ENCODE data around the gene NHERF1.

DNA sequence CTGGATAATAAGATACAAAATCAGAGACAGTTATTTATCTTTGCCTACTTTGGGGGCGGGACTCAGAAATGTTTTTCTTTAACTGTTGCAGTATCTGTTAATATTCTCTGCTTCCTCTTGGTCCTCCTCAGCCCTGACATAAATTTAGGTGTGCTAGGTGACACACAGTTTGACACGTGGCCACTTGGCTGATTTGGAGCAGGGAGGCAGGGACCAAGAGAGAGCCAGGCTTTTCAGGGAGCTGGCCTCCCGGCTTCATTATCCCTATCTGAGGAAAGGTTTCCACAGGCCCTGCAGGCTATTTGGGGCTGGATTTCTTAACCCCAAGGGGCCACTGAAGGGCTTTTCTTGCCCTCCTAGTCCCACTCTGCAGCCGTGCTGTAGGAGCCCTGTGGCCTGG lies 47.8 kb downstream of the NHERF1 start:
- TF ChIP-seq CTCF (IDR thresholded peaks at IDR 0.05 in 2 of 3, conservative IDR thresholded peaks at IDR 0.05 in 1 of 3; ENCODE audit: insufficient read depth in 2 of 3, low read depth in 1 of 3, low read length in 3 of 3): no peak
- no peak for TF ChIP-seq EP300 (IDR thresholded peaks at IDR 0.05; ENCODE audit: low read length)
- TF ChIP-seq BHLHE40 (IDR thresholded peaks at IDR 0.05; ENCODE audit: low read length): no peak
- TF ChIP-seq, protein P1, sequence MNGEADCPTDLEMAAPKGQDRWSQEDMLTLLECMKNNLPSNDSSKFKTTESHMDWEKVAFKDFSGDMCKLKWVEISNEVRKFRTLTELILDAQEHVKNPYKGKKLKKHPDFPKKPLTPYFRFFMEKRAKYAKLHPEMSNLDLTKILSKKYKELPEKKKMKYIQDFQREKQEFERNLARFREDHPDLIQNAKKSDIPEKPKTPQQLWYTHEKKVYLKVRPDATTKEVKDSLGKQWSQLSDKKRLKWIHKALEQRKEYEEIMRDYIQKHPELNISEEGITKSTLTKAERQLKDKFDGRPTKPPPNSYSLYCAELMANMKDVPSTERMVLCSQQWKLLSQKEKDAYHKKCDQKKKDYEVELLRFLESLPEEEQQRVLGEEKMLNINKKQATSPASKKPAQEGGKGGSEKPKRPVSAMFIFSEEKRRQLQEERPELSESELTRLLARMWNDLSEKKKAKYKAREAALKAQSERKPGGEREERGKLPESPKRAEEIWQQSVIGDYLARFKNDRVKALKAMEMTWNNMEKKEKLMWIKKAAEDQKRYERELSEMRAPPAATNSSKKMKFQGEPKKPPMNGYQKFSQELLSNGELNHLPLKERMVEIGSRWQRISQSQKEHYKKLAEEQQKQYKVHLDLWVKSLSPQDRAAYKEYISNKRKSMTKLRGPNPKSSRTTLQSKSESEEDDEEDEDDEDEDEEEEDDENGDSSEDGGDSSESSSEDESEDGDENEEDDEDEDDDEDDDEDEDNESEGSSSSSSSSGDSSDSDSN (IDR thresholded peaks at IDR 0.05; ENCODE audit: borderline replicate concordance in 1 of 2, low read depth in 2 of 2, low read length in 2 of 2): no peak
- no peak for TF ChIP-seq SRSF7 (optimal IDR thresholded peaks at IDR 0.05; ENCODE audit: low read depth, low read length)
- TF ChIP-seq ELK1 (CRISPR knock-in tag; IDR thresholded peaks at IDR 0.05): no peak
